SK-N-SH treated with all-trans-retinoic acid at 6 μM for 48 hours (cell line): Measurements from ENCODE around the gene FAM20B.

Experiments used
- ARNTL ChIP-seq: fragments of 450-650 bp; formaldehyde crosslinking; IDR thresholded peaks from 2 replicates; pipeline ENCODE4 v1.5.0; 2020; ENCODE audit warnings: low read depth, mild to moderate bottlenecking, moderate library complexity, borderline replicate concordance
- GLIS3 ChIP-seq: fragments of 250-450 bp; sonication (Bioruptor Pico); IDR thresholded peaks from 2 replicates; pipeline ENCODE4 v1.5.0; 2020; ENCODE audit warnings: mild to moderate bottlenecking, moderate library complexity
- OSR1 ChIP-seq: fragments of 250-450 bp; sonication (Bioruptor Pico); IDR thresholded peaks from 2 replicates; pipeline ENCODE4 v1.8.0; 2022; ENCODE audit warnings: moderate library complexity, mild to moderate bottlenecking, inconsistent platforms
- TCF4 ChIP-seq: fragments of 250-450 bp; sonication (Bioruptor Pico); IDR thresholded peaks from 2 replicates; pipeline ENCODE4 v1.8.0; 2021; ENCODE audit warnings: mild to moderate bottlenecking, moderate library complexity, borderline replicate concordance
- TOX ChIP-seq: fragments of 250-450 bp; sonication (Bioruptor Pico); IDR thresholded peaks from 2 replicates; pipeline ENCODE4 v1.8.0; 2021; ENCODE audit warnings: mild to moderate bottlenecking, moderate library complexity, borderline replicate concordance
- ZFP3 ChIP-seq: fragments of 250-450 bp; sonication (Bioruptor Pico); IDR thresholded peaks from 2 replicates; pipeline ENCODE4 v1.5.0; 2020; ENCODE audit warnings: mild to moderate bottlenecking, moderate library complexity
- ZFP30 ChIP-seq: fragments of 450-650 bp; formaldehyde crosslinking; IDR thresholded peaks from 2 replicates; pipeline ENCODE4 v1.5.0; 2022; ENCODE audit warnings: mild to moderate bottlenecking, moderate library complexity
- ZNF70 ChIP-seq: fragments of 450-650 bp; formaldehyde crosslinking; IDR thresholded peaks from 2 replicates; pipeline ENCODE4 v1.5.0; 2020; ENCODE audit warnings: mild to moderate bottlenecking, moderate library complexity
- TF ChIP-seq, protein P1 (sequence below): fragments of 250-450 bp; sonication (Bioruptor Pico); IDR thresholded peaks from 2 replicates; pipeline ENCODE4 v1.8.0; 2020; ENCODE audit warnings: mild to moderate bottlenecking, moderate library complexity, borderline replicate concordance
- TF ChIP-seq, protein P2 (sequence below): fragments of 250-450 bp; sonication (Bioruptor Pico); IDR thresholded peaks from 2 replicates; pipeline ENCODE4 v1.5.1; 2021; ENCODE audit warnings: mild to moderate bottlenecking, moderate library complexity

DNA sequence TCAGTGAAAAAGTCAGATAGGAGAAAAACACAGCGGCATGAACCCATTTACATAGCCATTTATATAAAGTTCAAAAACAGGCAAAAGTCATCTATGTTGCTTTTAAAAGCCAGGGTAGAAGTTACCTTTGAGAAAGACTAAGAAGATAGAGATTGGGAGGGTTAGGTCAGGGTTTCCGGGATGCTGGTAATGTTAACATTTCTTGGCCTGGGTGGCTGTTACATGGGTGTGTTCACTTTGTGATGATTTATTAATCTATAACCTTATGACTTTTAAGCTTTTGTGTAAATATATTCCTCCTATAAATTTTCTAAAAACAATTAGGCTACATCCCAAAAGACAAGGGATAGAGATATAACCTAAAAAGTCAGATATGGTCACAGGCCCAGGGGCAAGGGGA, 15.0 kb upstream of the FAM20B start:
- TF ChIP-seq, protein P1, sequence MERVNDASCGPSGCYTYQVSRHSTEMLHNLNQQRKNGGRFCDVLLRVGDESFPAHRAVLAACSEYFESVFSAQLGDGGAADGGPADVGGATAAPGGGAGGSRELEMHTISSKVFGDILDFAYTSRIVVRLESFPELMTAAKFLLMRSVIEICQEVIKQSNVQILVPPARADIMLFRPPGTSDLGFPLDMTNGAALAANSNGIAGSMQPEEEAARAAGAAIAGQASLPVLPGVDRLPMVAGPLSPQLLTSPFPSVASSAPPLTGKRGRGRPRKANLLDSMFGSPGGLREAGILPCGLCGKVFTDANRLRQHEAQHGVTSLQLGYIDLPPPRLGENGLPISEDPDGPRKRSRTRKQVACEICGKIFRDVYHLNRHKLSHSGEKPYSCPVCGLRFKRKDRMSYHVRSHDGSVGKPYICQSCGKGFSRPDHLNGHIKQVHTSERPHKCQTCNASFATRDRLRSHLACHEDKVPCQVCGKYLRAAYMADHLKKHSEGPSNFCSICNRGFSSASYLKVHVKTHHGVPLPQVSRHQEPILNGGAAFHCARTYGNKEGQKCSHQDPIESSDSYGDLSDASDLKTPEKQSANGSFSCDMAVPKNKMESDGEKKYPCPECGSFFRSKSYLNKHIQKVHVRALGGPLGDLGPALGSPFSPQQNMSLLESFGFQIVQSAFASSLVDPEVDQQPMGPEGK (CRISPR knock-in tag) = no peak
- TF ChIP-seq TOX (CRISPR knock-in tag) (no peak), TCF4 (no peak), ZFP30 (CRISPR knock-in tag) (no peak), ARNTL (CRISPR knock-in tag) (no peak), ZFP3 (no peak), ZNF70 (CRISPR knock-in tag) (no peak), OSR1 (no peak), GLIS3 (CRISPR knock-in tag) (no peak)
- TF ChIP-seq, protein P2, sequence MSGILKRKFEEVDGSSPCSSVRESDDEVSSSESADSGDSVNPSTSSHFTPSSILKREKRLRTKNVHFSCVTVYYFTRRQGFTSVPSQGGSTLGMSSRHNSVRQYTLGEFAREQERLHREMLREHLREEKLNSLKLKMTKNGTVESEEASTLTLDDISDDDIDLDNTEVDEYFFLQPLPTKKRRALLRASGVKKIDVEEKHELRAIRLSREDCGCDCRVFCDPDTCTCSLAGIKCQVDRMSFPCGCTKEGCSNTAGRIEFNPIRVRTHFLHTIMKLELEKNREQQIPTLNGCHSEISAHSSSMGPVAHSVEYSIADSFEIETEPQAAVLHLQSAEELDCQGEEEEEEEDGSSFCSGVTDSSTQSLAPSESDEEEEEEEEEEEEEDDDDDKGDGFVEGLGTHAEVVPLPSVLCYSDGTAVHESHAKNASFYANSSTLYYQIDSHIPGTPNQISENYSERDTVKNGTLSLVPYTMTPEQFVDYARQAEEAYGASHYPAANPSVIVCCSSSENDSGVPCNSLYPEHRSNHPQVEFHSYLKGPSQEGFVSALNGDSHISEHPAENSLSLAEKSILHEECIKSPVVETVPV = no peak
